WTC11 (cell line): Measurements from ENCODE around the gene CFAP100.

Source experiments
- ETV6 ChIP-seq: sonication (generic); formaldehyde crosslinking; IDR thresholded peaks from 2 replicates; pipeline ENCODE4 v1.8.1; 2022; ENCODE audit warnings: mild to moderate bottlenecking, missing genetic modification reagents
- KAT7 ChIP-seq: sonication (generic); formaldehyde crosslinking; IDR thresholded peaks from 2 replicates; pipeline ENCODE4 v1.8.1; 2023; ENCODE audit warnings: missing genetic modification reagents, mild to moderate bottlenecking, borderline replicate concordance
- SMAD3 ChIP-seq: sonication (generic); formaldehyde crosslinking; IDR thresholded peaks from 2 replicates; pipeline ENCODE4 v1.8.0; 2022; ENCODE audit warnings: missing genetic modification reagents, mild to moderate bottlenecking, borderline replicate concordance
- ZNF138 ChIP-seq: sonication (generic); formaldehyde crosslinking; conservative IDR thresholded peaks from 2 replicates; pipeline ENCODE4 v1.8.1; 2022; ENCODE audit warnings: mild to moderate bottlenecking, moderate library complexity, missing genetic modification reagents
- TF ChIP-seq, protein P1 (sequence below): fragments of 200-600 bp; IDR thresholded peaks from 2 replicates; pipeline ENCODE4 v1.8.0; 2022; ENCODE audit warnings: antibody characterized with exemption
- TF ChIP-seq, protein P2 (sequence below): sonication (generic); formaldehyde crosslinking; IDR thresholded peaks from 2 replicates; pipeline ENCODE4 v1.8.1; 2023; ENCODE audit warnings: mild to moderate bottlenecking, missing genetic modification reagents, moderate library complexity
- TF ChIP-seq, protein P3 (sequence below): sonication (generic); formaldehyde crosslinking; IDR thresholded peaks from 2 replicates; pipeline ENCODE4 v1.8.1; 2022; ENCODE audit warnings: mild to moderate bottlenecking, missing genetic modification reagents, moderate library complexity, borderline replicate concordance
- TF ChIP-seq, protein P4 (sequence below): sonication (generic); formaldehyde crosslinking; IDR thresholded peaks from 2 replicates; pipeline ENCODE4 v1.8.1; 2023; ENCODE audit warnings: mild to moderate bottlenecking, missing genetic modification reagents
- TF ChIP-seq, protein P5 (sequence below): sonication (generic); formaldehyde crosslinking; IDR thresholded peaks from 2 replicates; pipeline ENCODE4 v1.8.0; 2022; ENCODE audit warnings: mild to moderate bottlenecking, missing genetic modification reagents

DNA sequence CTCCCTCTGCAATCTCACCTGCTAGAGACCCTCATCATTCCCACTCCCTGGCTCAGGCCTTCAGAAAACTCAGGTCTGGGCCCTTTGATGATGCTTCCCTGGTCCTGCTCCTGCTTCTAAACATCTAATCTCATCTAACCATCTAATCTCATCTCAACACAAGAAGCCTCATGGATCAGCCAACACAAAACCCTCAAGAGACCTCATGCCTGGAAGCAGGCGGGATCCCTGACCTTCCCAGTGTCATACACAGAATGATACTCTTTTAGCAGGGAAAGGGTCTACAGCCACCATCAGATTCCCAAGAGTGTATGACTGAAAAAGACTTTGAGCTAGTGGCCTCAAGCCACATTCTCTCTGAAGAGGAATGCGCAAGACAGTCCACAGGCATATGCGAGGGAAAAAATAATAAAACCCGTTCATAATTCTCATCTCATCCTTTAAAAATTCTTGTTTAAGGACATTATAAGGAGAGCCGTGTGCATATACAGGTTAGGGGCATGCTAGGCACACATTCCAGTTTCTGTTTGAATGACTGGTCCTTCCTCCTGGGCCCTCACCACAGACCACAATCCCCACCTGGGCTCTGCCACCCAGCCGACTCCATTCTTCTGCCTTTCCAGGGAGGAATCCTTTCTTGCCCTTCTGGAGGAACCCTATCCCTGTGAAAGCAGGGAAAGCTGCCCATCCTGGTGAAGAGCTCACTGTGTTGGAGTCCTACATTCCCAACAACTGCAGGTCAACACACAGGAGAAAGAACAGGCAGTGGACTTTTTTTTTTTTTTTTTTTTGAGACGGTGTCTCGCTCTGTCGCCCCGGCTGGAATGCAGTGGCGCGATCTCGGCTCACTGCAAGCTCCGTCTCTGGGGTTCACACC is 78.8 kb downstream of the CFAP100 start:
- TF ChIP-seq, protein P1, sequence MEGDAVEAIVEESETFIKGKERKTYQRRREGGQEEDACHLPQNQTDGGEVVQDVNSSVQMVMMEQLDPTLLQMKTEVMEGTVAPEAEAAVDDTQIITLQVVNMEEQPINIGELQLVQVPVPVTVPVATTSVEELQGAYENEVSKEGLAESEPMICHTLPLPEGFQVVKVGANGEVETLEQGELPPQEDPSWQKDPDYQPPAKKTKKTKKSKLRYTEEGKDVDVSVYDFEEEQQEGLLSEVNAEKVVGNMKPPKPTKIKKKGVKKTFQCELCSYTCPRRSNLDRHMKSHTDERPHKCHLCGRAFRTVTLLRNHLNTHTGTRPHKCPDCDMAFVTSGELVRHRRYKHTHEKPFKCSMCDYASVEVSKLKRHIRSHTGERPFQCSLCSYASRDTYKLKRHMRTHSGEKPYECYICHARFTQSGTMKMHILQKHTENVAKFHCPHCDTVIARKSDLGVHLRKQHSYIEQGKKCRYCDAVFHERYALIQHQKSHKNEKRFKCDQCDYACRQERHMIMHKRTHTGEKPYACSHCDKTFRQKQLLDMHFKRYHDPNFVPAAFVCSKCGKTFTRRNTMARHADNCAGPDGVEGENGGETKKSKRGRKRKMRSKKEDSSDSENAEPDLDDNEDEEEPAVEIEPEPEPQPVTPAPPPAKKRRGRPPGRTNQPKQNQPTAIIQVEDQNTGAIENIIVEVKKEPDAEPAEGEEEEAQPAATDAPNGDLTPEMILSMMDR, result no peak
- TF ChIP-seq, protein P2, sequence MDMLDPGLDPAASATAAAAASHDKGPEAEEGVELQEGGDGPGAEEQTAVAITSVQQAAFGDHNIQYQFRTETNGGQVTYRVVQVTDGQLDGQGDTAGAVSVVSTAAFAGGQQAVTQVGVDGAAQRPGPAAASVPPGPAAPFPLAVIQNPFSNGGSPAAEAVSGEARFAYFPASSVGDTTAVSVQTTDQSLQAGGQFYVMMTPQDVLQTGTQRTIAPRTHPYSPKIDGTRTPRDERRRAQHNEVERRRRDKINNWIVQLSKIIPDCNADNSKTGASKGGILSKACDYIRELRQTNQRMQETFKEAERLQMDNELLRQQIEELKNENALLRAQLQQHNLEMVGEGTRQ (CRISPR knock-in tag), result no peak
- TF ChIP-seq ETV6 (CRISPR knock-in tag) (no peak), KAT7 (CRISPR knock-in tag) (no peak), ZNF138 (CRISPR knock-in tag) (no peak), SMAD3 (CRISPR knock-in tag) (no peak)
- TF ChIP-seq, protein P3, sequence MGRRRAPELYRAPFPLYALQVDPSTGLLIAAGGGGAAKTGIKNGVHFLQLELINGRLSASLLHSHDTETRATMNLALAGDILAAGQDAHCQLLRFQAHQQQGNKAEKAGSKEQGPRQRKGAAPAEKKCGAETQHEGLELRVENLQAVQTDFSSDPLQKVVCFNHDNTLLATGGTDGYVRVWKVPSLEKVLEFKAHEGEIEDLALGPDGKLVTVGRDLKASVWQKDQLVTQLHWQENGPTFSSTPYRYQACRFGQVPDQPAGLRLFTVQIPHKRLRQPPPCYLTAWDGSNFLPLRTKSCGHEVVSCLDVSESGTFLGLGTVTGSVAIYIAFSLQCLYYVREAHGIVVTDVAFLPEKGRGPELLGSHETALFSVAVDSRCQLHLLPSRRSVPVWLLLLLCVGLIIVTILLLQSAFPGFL (CRISPR knock-in tag), result no peak
- TF ChIP-seq, protein P4, sequence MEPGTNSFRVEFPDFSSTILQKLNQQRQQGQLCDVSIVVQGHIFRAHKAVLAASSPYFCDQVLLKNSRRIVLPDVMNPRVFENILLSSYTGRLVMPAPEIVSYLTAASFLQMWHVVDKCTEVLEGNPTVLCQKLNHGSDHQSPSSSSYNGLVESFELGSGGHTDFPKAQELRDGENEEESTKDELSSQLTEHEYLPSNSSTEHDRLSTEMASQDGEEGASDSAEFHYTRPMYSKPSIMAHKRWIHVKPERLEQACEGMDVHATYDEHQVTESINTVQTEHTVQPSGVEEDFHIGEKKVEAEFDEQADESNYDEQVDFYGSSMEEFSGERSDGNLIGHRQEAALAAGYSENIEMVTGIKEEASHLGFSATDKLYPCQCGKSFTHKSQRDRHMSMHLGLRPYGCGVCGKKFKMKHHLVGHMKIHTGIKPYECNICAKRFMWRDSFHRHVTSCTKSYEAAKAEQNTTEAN (CRISPR knock-in tag), result no peak
- TF ChIP-seq, protein P5, sequence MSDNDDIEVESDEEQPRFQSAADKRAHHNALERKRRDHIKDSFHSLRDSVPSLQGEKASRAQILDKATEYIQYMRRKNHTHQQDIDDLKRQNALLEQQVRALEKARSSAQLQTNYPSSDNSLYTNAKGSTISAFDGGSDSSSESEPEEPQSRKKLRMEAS (CRISPR knock-in tag), result no peak
